Measurements from ENCODE around the gene INTS4. TPM values are rescaled to one million over a fixed set of nuclear protein-coding genes. Genes with fewer than 3 reads are reported as not detected.
"Not testable (repeated sequence)": the region's sequence is repeated elsewhere in the genome, so short reads cannot be mapped to it uniquely, and the experiment has no call there.

The INTS4 gene
- total RNA-seq, 1 experiment from 2014 or later = 25.2 TPM

DNA sequence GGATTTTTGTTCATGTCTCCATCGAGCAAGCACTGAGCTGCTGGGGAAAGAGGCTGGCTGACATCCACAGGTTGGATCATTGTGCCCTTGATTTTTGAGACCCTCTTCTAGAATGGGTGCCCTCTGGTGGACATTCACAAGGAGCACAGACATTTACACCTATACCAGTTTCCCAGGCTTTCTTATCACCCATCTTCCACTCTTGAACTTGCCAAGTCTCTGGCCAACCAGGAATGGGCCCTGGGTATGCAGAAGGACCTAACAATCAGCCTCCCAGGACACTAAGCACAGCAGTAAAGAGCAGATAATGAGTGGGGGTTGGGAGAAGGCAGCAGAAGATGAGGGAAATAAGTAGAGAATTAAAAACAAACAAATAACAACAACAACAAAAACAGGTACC lies 5.7 kb upstream of the INTS4 start:
- DNase-seq (ENCODE audit: unreplicated experiment) = peak; percentile 79
- TF ChIP-seq, protein P1, sequence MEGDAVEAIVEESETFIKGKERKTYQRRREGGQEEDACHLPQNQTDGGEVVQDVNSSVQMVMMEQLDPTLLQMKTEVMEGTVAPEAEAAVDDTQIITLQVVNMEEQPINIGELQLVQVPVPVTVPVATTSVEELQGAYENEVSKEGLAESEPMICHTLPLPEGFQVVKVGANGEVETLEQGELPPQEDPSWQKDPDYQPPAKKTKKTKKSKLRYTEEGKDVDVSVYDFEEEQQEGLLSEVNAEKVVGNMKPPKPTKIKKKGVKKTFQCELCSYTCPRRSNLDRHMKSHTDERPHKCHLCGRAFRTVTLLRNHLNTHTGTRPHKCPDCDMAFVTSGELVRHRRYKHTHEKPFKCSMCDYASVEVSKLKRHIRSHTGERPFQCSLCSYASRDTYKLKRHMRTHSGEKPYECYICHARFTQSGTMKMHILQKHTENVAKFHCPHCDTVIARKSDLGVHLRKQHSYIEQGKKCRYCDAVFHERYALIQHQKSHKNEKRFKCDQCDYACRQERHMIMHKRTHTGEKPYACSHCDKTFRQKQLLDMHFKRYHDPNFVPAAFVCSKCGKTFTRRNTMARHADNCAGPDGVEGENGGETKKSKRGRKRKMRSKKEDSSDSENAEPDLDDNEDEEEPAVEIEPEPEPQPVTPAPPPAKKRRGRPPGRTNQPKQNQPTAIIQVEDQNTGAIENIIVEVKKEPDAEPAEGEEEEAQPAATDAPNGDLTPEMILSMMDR (IDR thresholded peaks at IDR 0.05; ENCODE audit: unreplicated experiment) = peak; percentile 70
- no TSS peak for BruUV-seq (replicated peaks)
- Mint-ChIP-seq H3K4me3 (ENCODE audit: unreplicated experiment) (no peak overlapping the region), H3K36me3 (ENCODE audit: insufficient read depth, unreplicated experiment) (peaks cover under 1% of the 10 kb centered on the region), H3K27me3 (ENCODE audit: insufficient read depth, unreplicated experiment) (no peaks in the 10 kb centered on the region), H3K4me1 (ENCODE audit: insufficient read depth, unreplicated experiment) (peaks cover 6% of the 10 kb centered on the region), H3K27ac (ENCODE audit: low read depth, unreplicated experiment) (no peak overlapping the region), H3K9me3 (ENCODE audit: unreplicated experiment) (no peaks in the 10 kb centered on the region)
- ChIA-PET CTCF (interaction anchor here (0.5 to 4.4 kb wide), 13 partner anchors 8 to 1494 kb away, joined by 3 to 34 read pairs (median 4); no protein-coding TSS in a partner anchor), POLR2A (no interaction called here)
- intact Hi-C loops (cut with micrococcal nuclease) = loop anchor here (1.0 kb wide), 2 partner anchors 180 to 224 kb away; partner anchors contain the start of gene RSF1

DNA sequence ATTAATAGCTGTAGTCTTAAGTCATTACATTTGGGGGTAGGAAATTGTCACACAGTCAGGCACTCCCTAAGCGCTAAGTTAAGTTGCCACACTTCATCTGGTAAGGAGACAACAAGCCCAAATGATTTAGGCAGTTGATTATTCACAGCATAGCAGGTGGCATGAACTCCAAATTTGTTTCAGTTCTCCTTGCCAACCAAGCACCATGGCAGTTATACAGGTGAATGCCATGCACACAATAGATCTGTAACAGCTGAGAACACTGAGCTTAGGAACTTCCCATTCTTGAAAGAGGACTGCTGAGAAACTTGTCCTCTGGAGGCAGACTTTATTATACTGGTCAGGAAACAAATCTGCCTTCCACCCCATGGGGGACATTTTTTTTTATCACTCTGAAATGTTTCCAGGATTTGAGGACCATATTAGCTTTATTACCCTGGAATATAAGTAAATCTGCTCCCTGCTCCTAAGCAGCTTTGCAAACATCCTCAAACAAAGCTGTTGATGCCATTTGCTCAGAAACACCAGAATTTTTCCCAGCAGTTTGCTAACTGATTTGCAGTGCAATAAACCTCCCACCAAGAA lies 5.1 kb upstream of the INTS4 start:
- TF ChIP-seq, protein P1 (IDR thresholded peaks at IDR 0.05; ENCODE audit: unreplicated experiment) = no peak
- H3K9me3 Mint-ChIP-seq (ENCODE audit: unreplicated experiment) = no peaks in the 10 kb centered on the region
- H3K4me3 Mint-ChIP-seq (ENCODE audit: unreplicated experiment) = no peak overlapping the region
- ChIA-PET POLR2A (interaction anchor here (1.2 kb wide), 2 partner anchors 80 to 180 kb away, joined by 3 to 6 read pairs; partner anchors contain the start of gene NDUFC2), CTCF (interaction anchor here (0.5 to 4.4 kb wide), 19 partner anchors 9 to 1494 kb away, joined by 3 to 34 read pairs (median 4); no protein-coding TSS in a partner anchor)
- BruUV-seq (replicated peaks) = no TSS peak
- peaks cover 6% of the 10 kb centered on the region for H3K36me3 Mint-ChIP-seq (ENCODE audit: insufficient read depth, unreplicated experiment)
- H3K4me1 Mint-ChIP-seq (ENCODE audit: insufficient read depth, unreplicated experiment) = peaks cover 6% of the 10 kb centered on the region
- intact Hi-C loops (cut with micrococcal nuclease) = loop anchor here (1.0 kb wide), 2 partner anchors 179 to 223 kb away; partner anchors contain the start of gene RSF1
- no peaks in the 10 kb centered on the region for H3K27me3 Mint-ChIP-seq (ENCODE audit: insufficient read depth, unreplicated experiment)
- DNase-seq (ENCODE audit: unreplicated experiment) = no peak
- no peak overlapping the region for H3K27ac Mint-ChIP-seq (ENCODE audit: low read depth, unreplicated experiment)

DNA sequence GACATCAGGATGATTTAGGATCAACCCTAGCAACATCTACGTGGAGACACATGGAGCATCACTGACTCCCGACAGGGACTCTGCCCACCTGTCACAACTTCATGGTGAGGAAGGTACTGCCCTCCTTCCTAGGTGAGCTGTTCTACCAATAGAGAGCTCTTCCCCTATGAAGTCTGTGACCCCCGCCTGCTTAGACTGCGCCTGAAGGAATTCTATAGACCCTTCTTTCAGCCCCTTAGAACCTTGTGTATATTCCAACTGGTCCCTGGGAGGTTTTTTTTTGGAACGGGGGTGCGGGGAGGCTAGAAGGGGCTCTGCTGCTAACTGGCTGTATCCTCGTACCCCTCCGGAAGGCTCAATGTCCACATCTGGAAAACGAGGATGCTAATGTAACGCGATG lies 566 bp downstream of the INTS4 start:
- ChIA-PET CTCF (interaction anchor here (0.6 to 3.7 kb wide), 3 partner anchors 52 to 57 kb away, joined by 3 to 15 read pairs (median 4); no protein-coding TSS in a partner anchor), POLR2A (interaction anchor here (0.6 to 2.9 kb wide), 14 partner anchors 35 to 425 kb away, joined by 3 to 30 read pairs (median 6); partner anchors contain the start of genes AAMDC, KCTD21, NDUFC2 and RSF1)
- peaks cover 28% of the 10 kb centered on the region for H3K36me3 Mint-ChIP-seq (ENCODE audit: insufficient read depth, unreplicated experiment)
- no peaks in the 10 kb centered on the region for H3K27me3 Mint-ChIP-seq (ENCODE audit: insufficient read depth, unreplicated experiment)
- peaks cover 11% of the 10 kb centered on the region for H3K4me1 Mint-ChIP-seq (ENCODE audit: insufficient read depth, unreplicated experiment)
- BruUV-seq (replicated peaks) = no TSS peak
- intact Hi-C loops (cut with micrococcal nuclease) = loop anchor here (1.0 kb wide), 1 partner anchor 174 kb away; the partner anchor contains the start of gene RSF1
- TF ChIP-seq, protein P1 (IDR thresholded peaks at IDR 0.05; ENCODE audit: unreplicated experiment) = no peak
- H3K9me3 Mint-ChIP-seq (ENCODE audit: unreplicated experiment) = no peaks in the 10 kb centered on the region
- no peak for DNase-seq (ENCODE audit: unreplicated experiment)
- H3K27ac Mint-ChIP-seq (ENCODE audit: low read depth, unreplicated experiment) = peak overlapping the region; percentile 81
- peak overlapping the region; percentile 86 for H3K4me3 Mint-ChIP-seq (ENCODE audit: unreplicated experiment)

DNA sequence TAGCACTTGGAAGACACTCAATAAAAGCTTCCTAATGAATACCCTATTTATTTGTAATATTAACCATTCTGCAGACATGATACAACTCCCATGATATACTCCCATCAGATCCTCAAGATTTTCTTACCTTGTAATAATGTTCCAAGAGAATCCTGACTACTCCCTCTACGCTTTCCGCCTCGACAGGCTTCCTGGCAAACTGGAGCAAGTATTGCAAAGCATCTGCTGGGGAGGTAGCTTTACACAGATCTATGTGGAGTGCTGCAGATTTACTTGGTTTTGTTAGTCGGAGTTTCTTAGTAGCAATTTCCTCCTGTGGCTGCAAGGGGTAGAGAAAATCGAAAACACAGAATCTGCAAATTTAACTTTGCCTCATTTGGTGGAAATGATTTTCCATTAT lies 3.5 kb downstream of the INTS4 start:
- TF ChIP-seq, protein P1 (IDR thresholded peaks at IDR 0.05; ENCODE audit: unreplicated experiment) = no peak
- POLR2A ChIA-PET = no interaction called here
- no peak overlapping the region for H3K27ac Mint-ChIP-seq (ENCODE audit: low read depth, unreplicated experiment)
- intact Hi-C loops (cut with micrococcal nuclease) = no loop called here
- H3K4me3 Mint-ChIP-seq (ENCODE audit: unreplicated experiment) = no peak overlapping the region
- CTCF ChIA-PET = no interaction called here
- no TSS peak for BruUV-seq (replicated peaks)
- peaks cover 11% of the 10 kb centered on the region for H3K4me1 Mint-ChIP-seq (ENCODE audit: insufficient read depth, unreplicated experiment)
- H3K36me3 Mint-ChIP-seq (ENCODE audit: insufficient read depth, unreplicated experiment) = peaks cover 52% of the 10 kb centered on the region
- H3K27me3 Mint-ChIP-seq (ENCODE audit: insufficient read depth, unreplicated experiment) = no peaks in the 10 kb centered on the region
- DNase-seq (ENCODE audit: unreplicated experiment) = no peak
- no peaks in the 10 kb centered on the region for H3K9me3 Mint-ChIP-seq (ENCODE audit: unreplicated experiment)

DNA sequence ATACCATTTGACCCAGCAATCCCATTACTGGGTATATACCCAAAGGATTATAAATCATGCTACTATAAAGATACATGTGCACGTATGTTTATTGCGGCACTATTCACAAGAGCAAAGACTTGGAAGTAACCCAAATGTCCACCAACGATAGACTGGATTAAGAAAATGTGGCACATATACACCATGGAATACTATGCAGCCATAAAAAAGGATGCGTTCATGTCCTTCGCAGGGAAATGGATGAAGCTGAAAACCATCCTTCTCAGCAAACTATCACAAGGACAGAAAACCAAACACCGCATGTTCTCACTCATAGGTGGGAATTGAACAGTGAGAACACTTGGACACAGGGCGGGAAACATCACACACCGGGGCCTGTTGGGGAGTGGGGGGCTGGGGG lies 8.0 kb downstream of the INTS4 start:
- H3K27me3 Mint-ChIP-seq (ENCODE audit: insufficient read depth, unreplicated experiment); intact Hi-C loops (cut with micrococcal nuclease); H3K9me3 Mint-ChIP-seq (ENCODE audit: unreplicated experiment); DNase-seq (ENCODE audit: unreplicated experiment); BruUV-seq (replicated peaks); H3K4me3 Mint-ChIP-seq (ENCODE audit: unreplicated experiment); H3K4me1 Mint-ChIP-seq (ENCODE audit: insufficient read depth, unreplicated experiment); H3K27ac Mint-ChIP-seq (ENCODE audit: low read depth, unreplicated experiment): not testable (repeated sequence)
- peaks cover 54% of the 10 kb centered on the region for H3K36me3 Mint-ChIP-seq (ENCODE audit: insufficient read depth, unreplicated experiment)
- CTCF ChIA-PET = interaction anchor here (0.5 to 1.3 kb wide), 4 partner anchors 12 to 938 kb away, joined by 3 to 5 read pairs (median 4); no protein-coding TSS in a partner anchor
- POLR2A ChIA-PET = interaction anchor here (1.6 kb wide), 1 partner anchor 8 kb away, joined by 3 read pairs; no protein-coding TSS in a partner anchor

Measured in MCF 10A (cell line).